ENCODE data around the gene FUZ.
A peak's percentile ranks its signal among the peaks of the same experiment; 100 is the strongest.

Gene FUZ, protein sequence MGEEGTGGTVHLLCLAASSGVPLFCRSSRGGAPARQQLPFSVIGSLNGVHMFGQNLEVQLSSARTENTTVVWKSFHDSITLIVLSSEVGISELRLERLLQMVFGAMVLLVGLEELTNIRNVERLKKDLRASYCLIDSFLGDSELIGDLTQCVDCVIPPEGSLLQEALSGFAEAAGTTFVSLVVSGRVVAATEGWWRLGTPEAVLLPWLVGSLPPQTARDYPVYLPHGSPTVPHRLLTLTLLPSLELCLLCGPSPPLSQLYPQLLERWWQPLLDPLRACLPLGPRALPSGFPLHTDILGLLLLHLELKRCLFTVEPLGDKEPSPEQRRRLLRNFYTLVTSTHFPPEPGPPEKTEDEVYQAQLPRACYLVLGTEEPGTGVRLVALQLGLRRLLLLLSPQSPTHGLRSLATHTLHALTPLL
- 6.9 to 15.3 (median 10.8) reads per million in 9 experiments for total RNA-seq

DNA sequence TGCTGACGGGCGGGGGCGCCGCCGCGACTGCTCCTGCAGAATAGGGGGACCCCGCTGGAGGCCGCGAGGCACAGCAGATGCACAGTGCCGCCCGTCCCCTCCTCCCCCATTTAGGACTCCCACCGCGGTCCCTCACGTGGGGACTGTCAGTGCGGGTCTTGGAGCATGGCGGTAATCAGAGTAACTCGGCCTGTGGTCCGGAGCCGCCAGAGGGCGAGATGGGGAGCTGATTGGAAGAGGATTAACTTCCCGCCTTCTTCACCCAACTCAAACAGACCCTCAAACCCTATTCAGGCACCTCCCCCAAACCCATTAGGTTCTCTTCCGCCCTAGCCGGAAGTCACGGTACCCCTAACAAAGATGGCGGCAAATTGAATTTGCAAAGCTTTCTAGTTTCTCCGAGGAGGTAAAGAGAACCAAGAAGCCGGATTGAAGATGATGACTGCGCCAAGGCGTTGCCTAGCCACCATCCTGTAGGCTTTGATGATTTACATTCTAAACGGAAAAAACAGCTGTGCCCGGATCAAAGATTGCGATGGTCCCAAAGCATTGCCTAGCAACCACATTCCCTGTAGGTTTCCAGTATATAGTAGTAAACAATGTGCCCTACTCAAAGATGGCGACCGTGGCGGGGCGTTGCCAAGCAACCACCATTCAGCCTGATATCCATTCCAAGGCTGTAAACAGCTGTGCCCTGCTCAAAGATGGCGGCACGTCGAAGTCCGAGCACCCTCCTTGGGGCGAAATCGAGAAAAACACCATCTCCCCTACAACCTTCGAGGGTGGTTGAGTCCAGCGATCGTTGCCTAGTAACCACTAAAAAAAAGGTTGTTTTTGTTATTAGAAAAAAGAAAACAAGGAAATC, at the start of gene FUZ:
Gene FUZ, minus strand, starts transcription at position 296 of the 865 bp plus-strand sequence. Its CDS starts 186 bp downstream, at position 110.
- DNase-seq: peak; percentile 89 to 93 (median 91)
- peak; percentile 64 for ATAC-seq (replicated peaks)

DNA sequence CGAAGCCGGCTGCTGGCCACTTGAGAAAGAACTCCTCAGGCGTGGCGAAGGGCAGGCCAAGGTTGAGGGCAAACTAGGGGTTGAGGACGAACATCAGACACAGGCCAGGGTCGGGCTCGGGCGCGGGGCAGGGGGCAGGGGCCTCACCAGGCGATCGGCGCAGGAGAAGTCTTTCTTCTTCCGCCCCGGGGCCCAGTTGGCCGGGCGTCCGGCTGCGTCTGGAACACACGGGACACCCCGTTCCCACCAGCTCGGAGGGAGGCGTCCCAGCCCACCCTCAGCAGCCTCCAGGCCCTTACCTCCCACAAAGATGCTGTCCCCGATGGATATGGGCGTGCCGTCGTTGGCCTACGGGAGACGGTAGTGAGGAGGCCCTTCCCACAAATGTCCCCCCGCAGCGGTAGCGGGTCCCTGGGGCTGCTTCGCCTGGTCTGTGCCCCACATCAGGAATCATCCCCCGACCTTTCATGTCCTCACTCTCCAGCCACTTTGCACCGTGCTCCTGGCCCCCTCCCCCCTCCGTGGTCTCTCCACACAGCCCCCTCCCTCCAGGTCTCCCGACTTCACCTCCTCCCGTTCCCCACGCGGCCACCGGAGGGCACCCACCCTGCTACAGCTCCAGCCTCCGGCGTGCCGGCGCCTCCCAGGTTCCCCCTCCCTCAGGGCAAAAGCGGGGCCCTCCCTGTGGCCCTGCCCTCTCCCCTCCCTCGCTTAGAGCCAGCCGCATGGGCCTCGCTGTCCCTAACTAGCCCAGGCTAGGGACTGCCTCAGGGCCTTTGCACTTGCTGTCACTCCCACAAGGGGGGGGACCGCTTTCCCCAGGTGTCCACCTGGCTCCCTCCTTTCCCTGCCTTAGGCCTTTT, 49.5 kb upstream of the FUZ start:
- Mint-ChIP-seq H3K4me3 (no peak overlapping the region), H3K9me3 (no peaks in the 10 kb centered on the region), H3K4me1 (ENCODE audit: low read depth in 2 of 2) (peaks cover 25 to 27% of the 10 kb centered on the region in 2 donors), H3K27me3 (no peaks in the 10 kb centered on the region), H3K36me3 (ENCODE audit: insufficient read depth) (peaks cover 72% of the 10 kb centered on the region), H3K27ac (peak overlapping the region; percentile 47 to 80)
- DNase-seq (no peak), ATAC-seq (replicated peaks) (no peak)

More for the DNA sequence above, at the start of gene FUZ:
- Mint-ChIP-seq H3K27ac (peak within 1 kb of the TSS; percentile 98 to 99), H3K9me3 (no peaks in the 10 kb centered on the region), H3K36me3 (ENCODE audit: insufficient read depth) (peaks cover 46% of the 10 kb centered on the region), H3K4me1 (ENCODE audit: low read depth in 2 of 2) (peaks cover 22 to 40% of the 10 kb centered on the region in 2 donors), H3K4me3 (peak within 1 kb of the TSS; percentile 86 to 89), H3K27me3 (no peaks in the 10 kb centered on the region)

DNA sequence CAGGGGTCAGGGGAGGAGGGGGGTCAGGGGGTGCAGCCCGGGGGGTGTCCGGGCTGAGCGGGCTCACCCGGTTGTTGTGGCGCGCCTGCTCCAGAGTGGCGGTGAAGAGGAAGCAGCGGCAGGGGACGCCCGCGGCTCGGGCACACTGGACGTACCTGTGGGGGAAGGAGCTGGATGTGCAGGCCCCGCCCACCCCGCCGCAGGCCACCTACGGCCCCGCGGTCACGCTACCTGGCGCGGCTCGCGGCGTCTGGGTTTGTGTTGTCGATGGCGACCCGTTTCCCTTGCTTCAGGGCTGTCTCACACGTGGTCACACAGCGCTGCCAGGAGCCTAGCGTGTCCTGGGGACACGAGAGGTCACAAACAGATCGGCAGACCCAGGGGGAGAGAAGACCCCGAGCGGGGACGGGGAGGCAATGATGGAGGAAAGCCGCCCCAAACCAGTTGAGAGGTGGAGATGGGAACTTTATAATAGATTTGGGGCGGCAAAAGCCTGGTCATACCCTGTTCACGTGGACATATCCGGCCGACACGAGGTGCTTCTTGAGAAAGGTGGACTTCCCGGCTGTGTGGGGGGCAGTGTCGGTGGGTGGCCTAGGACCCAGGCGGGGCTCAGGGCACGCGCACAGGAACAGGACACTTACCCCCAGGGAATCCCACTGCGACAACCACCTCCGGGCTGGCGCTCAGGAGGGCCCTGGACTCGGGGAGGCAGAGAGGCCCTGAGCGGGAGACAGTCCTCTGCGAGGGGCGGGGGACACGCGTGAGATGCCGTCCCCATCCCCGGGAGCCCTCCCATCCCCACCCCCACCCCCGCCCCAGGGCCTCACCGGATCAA, 48.7 kb upstream of the FUZ start:
- peaks cover 69% of the 10 kb centered on the region for H3K36me3 Mint-ChIP-seq (ENCODE audit: insufficient read depth)

DNA sequence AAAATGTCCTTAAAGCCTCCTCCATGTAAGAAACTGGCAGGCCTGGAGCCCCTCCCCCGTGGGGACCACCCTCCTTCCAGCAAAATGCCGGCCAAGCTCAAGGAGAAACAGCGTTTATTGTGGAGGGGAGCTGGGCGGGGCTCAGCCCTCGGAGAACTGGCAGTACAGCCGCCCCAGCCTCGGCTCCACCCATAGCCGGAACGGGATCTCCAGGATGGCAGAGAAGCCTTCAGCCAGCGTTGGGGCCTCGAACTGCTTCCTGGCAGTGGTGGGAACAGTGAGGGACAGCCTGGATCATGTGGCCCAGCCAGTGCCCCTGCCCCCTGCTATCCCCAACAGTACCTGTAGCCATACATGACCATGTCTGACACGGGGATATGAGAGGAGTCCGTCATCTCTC, 48.0 kb upstream of the FUZ start:
- peaks cover 11 to 14% of the 10 kb centered on the region in 2 donors for H3K4me1 Mint-ChIP-seq (ENCODE audit: low read depth in 2 of 2)
- no peak overlapping the region for H3K4me3 Mint-ChIP-seq
- DNase-seq (no peak), ATAC-seq (replicated peaks) (no peak)
- H3K9me3 Mint-ChIP-seq: no peaks in the 10 kb centered on the region
- H3K27ac Mint-ChIP-seq: peak overlapping the region in 1 of 2 donors; percentile 41
- peaks cover 63% of the 10 kb centered on the region for H3K36me3 Mint-ChIP-seq (ENCODE audit: insufficient read depth)
- H3K27me3 Mint-ChIP-seq: no peaks in the 10 kb centered on the region

More for the DNA sequence above, 48.7 kb upstream of the FUZ start:
- H3K4me1 Mint-ChIP-seq (ENCODE audit: low read depth in 2 of 2): peaks cover 18 to 21% of the 10 kb centered on the region in 2 donors
- H3K9me3 Mint-ChIP-seq: no peaks in the 10 kb centered on the region
- H3K4me3 Mint-ChIP-seq: no peak overlapping the region
- H3K27me3 Mint-ChIP-seq: no peaks in the 10 kb centered on the region
- DNase-seq (no peak), ATAC-seq (replicated peaks) (peak; percentile 16)
- no peak overlapping the region for H3K27ac Mint-ChIP-seq

DNA sequence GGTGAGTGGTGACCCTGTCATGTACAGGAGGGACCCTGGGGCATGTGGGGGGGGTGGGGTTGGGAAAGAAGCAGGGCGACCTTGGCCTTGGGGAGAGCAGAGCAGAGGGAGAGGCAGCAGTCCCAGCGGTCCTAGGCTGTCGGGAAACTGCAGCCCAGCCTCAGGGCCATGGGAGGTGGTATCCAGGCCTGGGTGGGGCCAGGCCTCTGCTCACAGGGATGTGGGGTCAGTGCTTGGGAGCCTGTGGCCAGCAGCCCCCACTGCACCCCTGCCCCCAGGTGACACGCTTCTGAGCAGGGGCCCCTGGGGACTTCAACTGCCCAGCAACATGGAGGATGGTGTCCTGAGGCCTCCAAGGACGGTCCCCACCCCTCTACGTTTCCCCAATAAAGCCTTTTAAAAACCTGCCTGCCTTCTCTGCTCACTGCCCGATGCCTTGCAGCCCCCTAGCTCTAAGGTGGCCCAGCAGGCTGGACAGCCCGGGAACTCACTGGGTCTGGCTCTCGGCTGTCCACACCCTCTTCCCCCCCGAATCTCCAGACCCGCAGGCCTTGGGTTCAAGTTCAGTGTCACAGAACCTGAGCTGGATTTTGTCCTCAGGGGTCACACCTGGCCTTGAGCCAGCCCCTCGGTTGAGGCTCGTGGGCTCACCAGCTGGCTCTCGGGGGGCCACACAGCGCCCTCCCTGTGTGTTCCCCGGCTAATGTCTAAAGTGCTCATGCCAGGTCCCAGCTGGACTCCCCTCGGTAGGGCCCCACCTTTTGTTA, 47.4 kb upstream of the FUZ start:
- H3K27me3 Mint-ChIP-seq: no peaks in the 10 kb centered on the region
- DNase-seq (no peak), ATAC-seq (replicated peaks) (no peak)
- no peaks in the 10 kb centered on the region for H3K9me3 Mint-ChIP-seq
- H3K4me3 Mint-ChIP-seq: no peak overlapping the region
- H3K4me1 Mint-ChIP-seq (ENCODE audit: low read depth in 2 of 2): peaks cover 5 to 10% of the 10 kb centered on the region in 2 donors
- H3K36me3 Mint-ChIP-seq (ENCODE audit: insufficient read depth): peaks cover 62% of the 10 kb centered on the region
- peak overlapping the region; percentile 49 to 77 for H3K27ac Mint-ChIP-seq

DNA sequence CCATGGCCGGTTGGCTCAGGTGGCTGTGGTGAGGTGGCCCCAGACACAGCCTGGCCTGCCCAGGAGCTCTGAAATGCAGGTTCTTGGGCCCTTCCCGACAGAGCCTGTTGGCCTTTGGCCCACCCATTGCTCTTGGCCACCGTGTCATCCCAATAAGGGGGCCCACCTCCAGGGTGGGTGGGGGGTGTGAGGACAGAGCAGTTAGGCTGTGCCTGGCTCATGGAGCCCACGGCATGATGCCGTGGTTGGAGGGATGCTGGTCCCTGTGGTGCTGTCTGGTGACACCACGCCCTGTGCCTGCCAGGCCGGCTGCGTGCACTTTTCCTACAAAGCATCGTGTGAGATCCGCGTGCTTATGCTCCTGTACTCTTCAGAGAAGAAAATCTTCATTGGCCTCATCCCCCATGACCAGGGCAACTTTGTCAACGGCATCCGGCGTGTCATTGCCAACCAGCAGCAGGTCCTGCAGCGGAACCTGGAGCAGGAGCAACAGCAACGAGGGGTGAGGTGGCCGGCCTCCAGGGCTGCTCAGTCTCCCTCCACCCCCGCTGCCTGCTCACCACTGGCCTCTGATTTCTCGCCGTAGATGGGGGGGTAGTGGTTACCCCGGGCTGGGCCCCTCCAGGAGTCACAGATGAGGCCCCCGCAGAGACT, 46.7 kb upstream of the FUZ start:
- Mint-ChIP-seq H3K27me3 (no peaks in the 10 kb centered on the region), H3K4me1 (ENCODE audit: low read depth in 2 of 2) (peaks cover 4 to 7% of the 10 kb centered on the region in 2 donors), H3K27ac (peak overlapping the region; percentile 49 to 77), H3K9me3 (no peaks in the 10 kb centered on the region), H3K4me3 (no peak overlapping the region), H3K36me3 (ENCODE audit: insufficient read depth) (peaks cover 60% of the 10 kb centered on the region)
- no peak for DNase-seq
- ATAC-seq (replicated peaks): no peak

DNA sequence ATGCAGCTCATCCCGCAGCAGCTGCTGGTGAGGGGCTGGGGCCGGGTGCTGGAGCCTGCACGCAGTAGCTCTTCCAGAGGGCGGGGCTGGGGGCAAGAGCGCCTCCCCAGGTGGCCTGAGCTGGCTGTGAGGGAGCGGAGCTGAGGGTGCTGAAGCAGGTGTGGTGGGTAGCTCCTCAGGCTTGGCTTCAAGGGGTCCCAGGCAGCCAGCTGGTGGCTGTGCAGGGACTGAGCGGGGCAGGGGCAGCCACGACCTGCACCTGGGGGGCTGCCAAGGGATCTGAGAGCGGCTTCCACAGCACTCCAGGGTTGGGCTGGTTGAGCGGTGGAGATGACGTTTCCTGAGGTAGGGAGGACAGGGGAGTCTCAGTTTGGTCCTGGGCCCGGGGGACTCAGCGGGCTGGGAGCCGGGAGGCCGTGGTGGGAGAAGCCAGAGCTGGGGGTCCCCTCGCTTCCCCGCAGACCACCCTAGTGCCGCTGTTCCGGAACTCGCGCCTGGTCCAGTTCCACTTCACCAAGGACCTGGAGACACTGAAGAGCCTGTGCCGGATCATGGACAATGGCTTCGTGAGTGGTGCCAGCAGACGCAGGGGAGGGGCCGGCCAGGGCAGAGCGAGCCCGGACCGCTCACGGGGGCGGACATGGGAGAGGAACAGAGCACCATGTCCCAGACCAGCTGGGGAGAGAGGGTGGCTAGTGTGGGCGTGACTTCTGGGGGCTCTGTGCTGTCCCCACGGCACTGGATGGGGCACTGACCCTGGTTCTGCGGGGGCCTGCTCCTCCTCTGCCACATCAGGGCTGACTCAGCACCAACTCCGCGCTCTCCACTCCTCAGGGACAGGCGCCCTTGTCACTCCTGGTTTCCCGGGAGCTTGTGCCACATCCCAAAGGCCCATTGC, 45.2 kb upstream of the FUZ start:
- DNase-seq: no peak
- Mint-ChIP-seq H3K27me3 (no peaks in the 10 kb centered on the region), H3K9me3 (no peaks in the 10 kb centered on the region), H3K27ac (peak overlapping the region in 1 of 2 donors; percentile 77), H3K36me3 (ENCODE audit: insufficient read depth) (peaks cover 48% of the 10 kb centered on the region), H3K4me1 (ENCODE audit: low read depth in 2 of 2) (peaks cover 9 to 11% of the 10 kb centered on the region in 2 donors), H3K4me3 (no peak overlapping the region)
- ATAC-seq (replicated peaks): no peak

DNA sequence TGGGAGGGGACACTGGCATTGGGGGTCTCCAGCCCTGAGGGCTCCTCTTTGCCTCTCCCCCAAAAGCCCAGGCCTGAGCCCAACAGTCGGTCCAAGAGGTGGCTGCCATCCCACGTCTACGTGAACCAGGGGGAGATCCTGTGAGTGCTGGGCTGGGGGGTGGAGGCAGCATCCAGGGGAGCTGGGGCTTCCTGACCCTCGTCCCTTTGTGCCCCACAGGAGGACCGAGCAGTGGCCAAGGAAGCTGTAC, 44.7 kb upstream of the FUZ start:
- H3K4me1 Mint-ChIP-seq (ENCODE audit: low read depth in 2 of 2): peaks cover 6 to 9% of the 10 kb centered on the region in 2 donors
- DNase-seq (no peak), ATAC-seq (replicated peaks) (no peak)
- H3K9me3 Mint-ChIP-seq: no peaks in the 10 kb centered on the region
- H3K4me3 Mint-ChIP-seq: no peak overlapping the region
- H3K27me3 Mint-ChIP-seq: no peaks in the 10 kb centered on the region
- peak overlapping the region in 1 of 2 donors; percentile 77 for H3K27ac Mint-ChIP-seq
- H3K36me3 Mint-ChIP-seq (ENCODE audit: insufficient read depth): peaks cover 43% of the 10 kb centered on the region

DNA sequence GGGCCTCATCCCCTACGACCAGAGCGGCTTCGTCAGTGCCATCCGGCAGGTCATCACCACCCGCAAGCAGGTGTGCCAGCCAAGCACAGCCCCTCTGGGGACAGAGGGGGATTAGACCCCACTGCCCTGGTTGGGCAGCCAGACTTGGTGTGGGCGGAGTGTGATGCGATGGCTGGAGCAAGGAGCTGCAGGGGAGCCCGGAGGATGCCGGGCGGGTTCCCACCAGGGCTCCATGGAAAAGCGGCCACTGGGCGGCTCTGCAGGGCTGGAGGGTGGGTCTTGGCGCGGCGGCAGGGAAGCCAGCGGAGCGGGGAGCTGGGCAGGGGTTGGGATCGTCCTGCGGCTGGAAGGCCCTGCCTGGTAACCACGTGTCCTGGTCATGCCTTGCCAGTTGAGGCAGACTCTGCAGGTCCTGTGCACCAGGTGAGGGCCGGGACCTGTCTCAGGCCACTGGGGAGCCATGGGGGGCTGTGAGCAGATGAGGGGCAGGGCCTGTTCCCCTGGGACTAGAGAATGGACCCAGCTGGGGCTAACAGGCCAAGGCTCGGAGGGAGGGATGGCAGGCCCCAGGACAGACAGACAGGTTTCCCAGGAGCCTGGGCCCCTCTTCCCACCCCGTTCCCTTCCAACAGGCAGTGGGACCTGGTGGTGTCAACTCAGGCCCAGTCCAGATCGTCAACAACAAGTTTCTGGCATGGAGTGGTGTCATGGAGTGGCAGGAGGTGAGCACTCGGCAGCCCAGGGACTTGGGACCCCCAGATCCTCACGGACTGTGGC, 44.2 kb upstream of the FUZ start:
- DNase-seq: no peak
- H3K9me3 Mint-ChIP-seq: no peaks in the 10 kb centered on the region
- peaks cover 43% of the 10 kb centered on the region for H3K36me3 Mint-ChIP-seq (ENCODE audit: insufficient read depth)
- no peak overlapping the region for H3K4me3 Mint-ChIP-seq
- H3K4me1 Mint-ChIP-seq (ENCODE audit: low read depth in 2 of 2): peaks cover 11 to 14% of the 10 kb centered on the region in 2 donors
- H3K27me3 Mint-ChIP-seq: no peaks in the 10 kb centered on the region
- H3K27ac Mint-ChIP-seq: peak overlapping the region in 1 of 2 donors; percentile 77
- ATAC-seq (replicated peaks): no peak

DNA sequence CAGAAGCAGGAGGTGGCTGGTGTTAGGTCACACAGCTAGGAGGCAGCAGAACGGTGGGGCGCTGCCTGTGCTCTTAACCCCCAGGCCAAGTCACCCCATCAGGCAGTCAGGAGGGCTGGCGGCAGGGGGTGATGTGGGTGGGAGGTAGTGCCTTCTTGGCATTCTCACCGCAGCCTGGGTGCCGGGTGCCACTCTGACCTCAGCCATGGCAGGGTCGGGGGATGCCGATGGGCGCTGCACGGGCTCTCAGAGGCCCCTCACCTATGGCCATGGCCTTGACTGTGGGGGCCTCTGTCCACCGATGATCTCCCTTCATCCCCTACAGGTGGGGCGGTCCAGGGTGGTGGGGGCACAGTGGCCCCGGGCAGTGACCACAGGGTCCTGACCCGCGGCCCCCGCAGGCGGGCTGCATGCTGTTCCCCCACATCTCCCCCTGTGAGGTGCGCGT, 43.5 kb upstream of the FUZ start:
- DNase-seq: no peak
- peaks cover 41% of the 10 kb centered on the region for H3K36me3 Mint-ChIP-seq (ENCODE audit: insufficient read depth)
- no peak for ATAC-seq (replicated peaks)
- H3K27ac Mint-ChIP-seq: peak overlapping the region in 1 of 2 donors; percentile 77
- H3K4me3 Mint-ChIP-seq: no peak overlapping the region
- H3K4me1 Mint-ChIP-seq (ENCODE audit: low read depth in 2 of 2): peaks cover 16 to 17% of the 10 kb centered on the region in 2 donors
- no peaks in the 10 kb centered on the region for H3K9me3 Mint-ChIP-seq
- no peaks in the 10 kb centered on the region for H3K27me3 Mint-ChIP-seq

Measured in effector memory CD8-positive, alpha-beta T cell (primary cell).